Measurements from ENCODE around the gene RIC8B. TPM values are rescaled to one million over a fixed set of nuclear protein-coding genes. Genes with fewer than 3 reads are reported as not detected.

Gene RIC8B
- total RNA-seq, 4 donors from 2014 or later, result 4.8 to 11.2 (median 8.8) TPM

- no peak overlapping the region for H3K27ac ChIP-seq
- H3K36me3 ChIP-seq, result no peaks in the 10 kb centered on the region
- H3K27me3 ChIP-seq, result no peaks in the 10 kb centered on the region
- TF ChIP-seq EP300 (IDR thresholded peaks at IDR 0.05), result no peak
- no peak for TF ChIP-seq POLR2AphosphoS5 (IDR thresholded peaks at IDR 0.05)
- no peak for TF ChIP-seq POLR2A (IDR thresholded peaks at IDR 0.05)
- no peak for TF ChIP-seq CTCF (IDR thresholded peaks at IDR 0.05)
- DNase-seq (ENCODE audit: low spot score in 2 of 2), result no peak
- 80% methylated on average over 7 of the region's 7 CpGs for WGBS
- H3K9me3 ChIP-seq, result no peaks in the 10 kb centered on the region
- no peak overlapping the region for H3K4me3 ChIP-seq
- peaks cover 3% of the 10 kb centered on the region for H3K4me1 ChIP-seq
Observed at GRCh38 chr12:106759526-106760183, 14.8 kb upstream of the RIC8B start.

GRCh38 chr12:106760184-106760531 lies 14.3 kb upstream of the RIC8B start:
- Histone ChIP-seq H3K27ac (no peak overlapping the region), H3K36me3 (no peaks in the 10 kb centered on the region), H3K27me3 (no peaks in the 10 kb centered on the region), H3K4me3 (no peak overlapping the region), H3K9me3 (no peaks in the 10 kb centered on the region), H3K4me1 (peaks cover 3% of the 10 kb centered on the region)
- no peak for TF ChIP-seq EP300 (IDR thresholded peaks at IDR 0.05)
- no peak for TF ChIP-seq POLR2A (IDR thresholded peaks at IDR 0.05)
- TF ChIP-seq POLR2AphosphoS5 (IDR thresholded peaks at IDR 0.05), result no peak
- TF ChIP-seq CTCF (IDR thresholded peaks at IDR 0.05), result no peak
- WGBS, result 49% methylated on average over 2 of the region's 2 CpGs
- no peak for DNase-seq (ENCODE audit: low spot score in 2 of 2)

GRCh38 chr12:106764220-106764619 lies 10.3 kb upstream of the RIC8B start:
- no peak for DNase-seq (ENCODE audit: low spot score in 2 of 2)
- no peak for TF ChIP-seq EP300 (IDR thresholded peaks at IDR 0.05)
- TF ChIP-seq POLR2A (IDR thresholded peaks at IDR 0.05), result no peak
- no peak for TF ChIP-seq CTCF (IDR thresholded peaks at IDR 0.05)
- TF ChIP-seq POLR2AphosphoS5 (IDR thresholded peaks at IDR 0.05), result no peak
- Histone ChIP-seq H3K27me3 (peaks cover 20% of the 10 kb centered on the region), H3K4me3 (no peak overlapping the region), H3K27ac (no peak overlapping the region), H3K36me3 (no peaks in the 10 kb centered on the region), H3K4me1 (peaks cover 3% of the 10 kb centered on the region), H3K9me3 (no peaks in the 10 kb centered on the region)

- TF ChIP-seq EP300 (IDR thresholded peaks at IDR 0.05), result no peak
- no peak for TF ChIP-seq CTCF (IDR thresholded peaks at IDR 0.05)
- TF ChIP-seq POLR2A (IDR thresholded peaks at IDR 0.05), result no peak
- TF ChIP-seq POLR2AphosphoS5 (IDR thresholded peaks at IDR 0.05), result no peak
- no peak for DNase-seq (ENCODE audit: low spot score in 2 of 2)
- 94% methylated on average over 3 of the region's 3 CpGs for WGBS
- H3K27me3 ChIP-seq, result peaks cover 20% of the 10 kb centered on the region
- no peak overlapping the region for H3K4me3 ChIP-seq
- no peak overlapping the region for H3K27ac ChIP-seq
- H3K9me3 ChIP-seq, result no peaks in the 10 kb centered on the region
- no peaks in the 10 kb centered on the region for H3K36me3 ChIP-seq
- peaks cover 2% of the 10 kb centered on the region for H3K4me1 ChIP-seq
Observed at GRCh38 chr12:106764738-106765137, 9.7 kb upstream of the RIC8B start.

GRCh38 chr12:106766393-106766826 lies 8.1 kb upstream of the RIC8B start:
- WGBS, result 76% methylated on average over 8 of the region's 8 CpGs
- no peak for DNase-seq (ENCODE audit: low spot score in 2 of 2)
- no peak overlapping the region for H3K4me3 ChIP-seq
- TF ChIP-seq CTCF (IDR thresholded peaks at IDR 0.05), result no peak
- no peak for TF ChIP-seq EP300 (IDR thresholded peaks at IDR 0.05)
- no peak for TF ChIP-seq POLR2A (IDR thresholded peaks at IDR 0.05)
- TF ChIP-seq POLR2AphosphoS5 (IDR thresholded peaks at IDR 0.05), result no peak
- H3K4me1 ChIP-seq, result no peaks in the 10 kb centered on the region
- H3K9me3 ChIP-seq, result no peaks in the 10 kb centered on the region
- H3K27me3 ChIP-seq, result peaks cover 20% of the 10 kb centered on the region
- H3K27ac ChIP-seq, result no peak overlapping the region
- no peaks in the 10 kb centered on the region for H3K36me3 ChIP-seq

Measured in suprapubic skin (tissue), 4 donors.